SK-N-MC (cell line): ENCODE measurements around the gene ZNF554.

Experiments
- EZH2 ChIP-seq: fragments of 200-600 bp; sonication (generic); IDR thresholded peaks from one replicate; pipeline ENCODE4 v1.6.1; 2017; ENCODE audit warnings: antibody characterized with exemption
- FOXP2 ChIP-seq: optimal IDR thresholded peaks from 2 replicates; pipeline ENCODE3; 2011; ENCODE audit warnings: mild to moderate bottlenecking, moderate library complexity; ENCODE audit not compliant: insufficient read depth; ENCODE audit errors: extremely low read length, control extremely low read depth
- POLR2AphosphoS5 ChIP-seq: IDR thresholded peaks from 2 replicates; pipeline ENCODE4 v1.6.1; 2012; ENCODE audit warnings: mild to moderate bottlenecking, low read depth, low read length, borderline replicate concordance

DNA sequence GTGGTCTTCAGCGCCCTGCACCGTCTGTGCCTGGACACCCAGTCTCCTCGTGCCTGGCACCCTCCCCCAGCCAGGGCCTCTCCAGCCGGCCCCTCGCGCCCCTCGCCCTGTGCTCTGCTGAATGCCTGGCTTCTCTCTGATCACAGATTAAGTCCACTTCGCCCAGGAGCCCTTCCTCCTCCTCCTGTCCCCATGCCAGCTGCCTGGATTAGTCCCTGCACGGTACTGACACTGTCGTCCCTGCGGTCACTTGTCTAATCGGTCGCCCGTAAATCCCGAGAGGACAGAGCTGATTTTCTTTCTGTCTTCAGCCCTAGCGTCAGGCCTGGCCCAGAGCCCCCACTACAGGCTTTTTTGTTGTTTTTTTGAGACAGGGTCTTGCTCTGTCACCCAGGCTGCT lies 27.8 kb upstream of the ZNF554 start:
- TF ChIP-seq POLR2AphosphoS5 (no peak), EZH2 (no peak), FOXP2 (no peak)
